ENCODE results near the gene HBA2. TPM values are rescaled to one million over a fixed set of nuclear protein-coding genes. Genes with fewer than 3 reads are reported as not detected.

HBA2 gene
- total RNA-seq, 1 experiment from 2014 or later = not detected

DNA sequence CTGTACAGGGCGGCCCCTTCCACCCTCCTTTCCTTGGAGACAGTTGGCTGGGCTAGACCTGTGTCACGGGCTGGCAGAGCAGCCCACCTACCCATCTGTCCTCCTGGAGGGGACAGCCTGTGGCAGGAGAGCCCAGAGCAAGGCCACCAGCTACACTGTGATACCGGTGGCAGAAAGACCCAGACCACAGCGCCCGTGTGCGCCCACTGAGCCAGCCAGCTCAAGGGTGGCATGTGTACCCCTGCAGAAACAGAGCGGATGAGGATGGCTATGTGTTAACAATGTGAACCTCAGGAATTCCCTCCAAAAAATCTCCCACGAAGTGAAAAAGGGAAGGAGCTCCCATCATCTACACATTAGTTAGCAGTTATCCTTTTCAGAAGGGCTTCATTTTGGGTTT is 14.7 kb downstream of the HBA2 start:
- no peak for TF ChIP-seq SIN3A (IDR thresholded peaks at IDR 0.05; ENCODE audit: borderline replicate concordance, insufficient read depth, low read depth, low read length)
- TF ChIP-seq, protein P1, sequence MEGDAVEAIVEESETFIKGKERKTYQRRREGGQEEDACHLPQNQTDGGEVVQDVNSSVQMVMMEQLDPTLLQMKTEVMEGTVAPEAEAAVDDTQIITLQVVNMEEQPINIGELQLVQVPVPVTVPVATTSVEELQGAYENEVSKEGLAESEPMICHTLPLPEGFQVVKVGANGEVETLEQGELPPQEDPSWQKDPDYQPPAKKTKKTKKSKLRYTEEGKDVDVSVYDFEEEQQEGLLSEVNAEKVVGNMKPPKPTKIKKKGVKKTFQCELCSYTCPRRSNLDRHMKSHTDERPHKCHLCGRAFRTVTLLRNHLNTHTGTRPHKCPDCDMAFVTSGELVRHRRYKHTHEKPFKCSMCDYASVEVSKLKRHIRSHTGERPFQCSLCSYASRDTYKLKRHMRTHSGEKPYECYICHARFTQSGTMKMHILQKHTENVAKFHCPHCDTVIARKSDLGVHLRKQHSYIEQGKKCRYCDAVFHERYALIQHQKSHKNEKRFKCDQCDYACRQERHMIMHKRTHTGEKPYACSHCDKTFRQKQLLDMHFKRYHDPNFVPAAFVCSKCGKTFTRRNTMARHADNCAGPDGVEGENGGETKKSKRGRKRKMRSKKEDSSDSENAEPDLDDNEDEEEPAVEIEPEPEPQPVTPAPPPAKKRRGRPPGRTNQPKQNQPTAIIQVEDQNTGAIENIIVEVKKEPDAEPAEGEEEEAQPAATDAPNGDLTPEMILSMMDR (IDR thresholded peaks at IDR 0.05) = no peak
- no peak for TF ChIP-seq TCF7L2 (IDR thresholded peaks at IDR 0.05; ENCODE audit: low read depth, low read length)
- TF ChIP-seq, protein P2, sequence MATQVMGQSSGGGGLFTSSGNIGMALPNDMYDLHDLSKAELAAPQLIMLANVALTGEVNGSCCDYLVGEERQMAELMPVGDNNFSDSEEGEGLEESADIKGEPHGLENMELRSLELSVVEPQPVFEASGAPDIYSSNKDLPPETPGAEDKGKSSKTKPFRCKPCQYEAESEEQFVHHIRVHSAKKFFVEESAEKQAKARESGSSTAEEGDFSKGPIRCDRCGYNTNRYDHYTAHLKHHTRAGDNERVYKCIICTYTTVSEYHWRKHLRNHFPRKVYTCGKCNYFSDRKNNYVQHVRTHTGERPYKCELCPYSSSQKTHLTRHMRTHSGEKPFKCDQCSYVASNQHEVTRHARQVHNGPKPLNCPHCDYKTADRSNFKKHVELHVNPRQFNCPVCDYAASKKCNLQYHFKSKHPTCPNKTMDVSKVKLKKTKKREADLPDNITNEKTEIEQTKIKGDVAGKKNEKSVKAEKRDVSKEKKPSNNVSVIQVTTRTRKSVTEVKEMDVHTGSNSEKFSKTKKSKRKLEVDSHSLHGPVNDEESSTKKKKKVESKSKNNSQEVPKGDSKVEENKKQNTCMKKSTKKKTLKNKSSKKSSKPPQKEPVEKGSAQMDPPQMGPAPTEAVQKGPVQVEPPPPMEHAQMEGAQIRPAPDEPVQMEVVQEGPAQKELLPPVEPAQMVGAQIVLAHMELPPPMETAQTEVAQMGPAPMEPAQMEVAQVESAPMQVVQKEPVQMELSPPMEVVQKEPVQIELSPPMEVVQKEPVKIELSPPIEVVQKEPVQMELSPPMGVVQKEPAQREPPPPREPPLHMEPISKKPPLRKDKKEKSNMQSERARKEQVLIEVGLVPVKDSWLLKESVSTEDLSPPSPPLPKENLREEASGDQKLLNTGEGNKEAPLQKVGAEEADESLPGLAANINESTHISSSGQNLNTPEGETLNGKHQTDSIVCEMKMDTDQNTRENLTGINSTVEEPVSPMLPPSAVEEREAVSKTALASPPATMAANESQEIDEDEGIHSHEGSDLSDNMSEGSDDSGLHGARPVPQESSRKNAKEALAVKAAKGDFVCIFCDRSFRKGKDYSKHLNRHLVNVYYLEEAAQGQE (IDR thresholded peaks at IDR 0.05; ENCODE audit: insufficient read depth in 1 of 2, low read depth in 2 of 2, low read length in 1 of 2) = no peak
- TF ChIP-seq POLR2AphosphoS5 (IDR thresholded peaks at IDR 0.05; ENCODE audit: low read depth, low read length) = no peak
- CTCF ChIA-PET = no interaction called here
- POLR2A ChIA-PET = no interaction called here
- Histone ChIP-seq H3K27me3 (ENCODE audit: control insufficient read depth, insufficient read depth, low read length) (no peaks in the 10 kb centered on the region), H3K9me3 (ENCODE audit: control insufficient read depth, insufficient read depth, low read depth, low read length) (no peaks in the 10 kb centered on the region), H3K4me1 (ENCODE audit: control insufficient read depth, insufficient read depth, low read length) (no peaks in the 10 kb centered on the region), H3K4me3 (ENCODE audit: low read depth in 2 of 2, low read length in 2 of 2) (no peak overlapping the region), H3K36me3 (ENCODE audit: control insufficient read depth, insufficient read depth, low read length) (peaks cover 14% of the 10 kb centered on the region), H3K27ac (ENCODE audit: low read length) (no peak overlapping the region)
- ATAC-seq (no peak), DNase-seq (ENCODE audit: low read depth, low spot score) (no peak)
- in situ Hi-C loops (cut with HindIII; ENCODE audit: low pct_unique_long_range_greater_than_20kb, low sequenced_read_pairs) = no loop called here
- BruUV-seq (replicated peaks) = no TSS peak
- intact Hi-C loops (cut with micrococcal nuclease; ENCODE audit: unreplicated experiment) = no loop called here

DNA sequence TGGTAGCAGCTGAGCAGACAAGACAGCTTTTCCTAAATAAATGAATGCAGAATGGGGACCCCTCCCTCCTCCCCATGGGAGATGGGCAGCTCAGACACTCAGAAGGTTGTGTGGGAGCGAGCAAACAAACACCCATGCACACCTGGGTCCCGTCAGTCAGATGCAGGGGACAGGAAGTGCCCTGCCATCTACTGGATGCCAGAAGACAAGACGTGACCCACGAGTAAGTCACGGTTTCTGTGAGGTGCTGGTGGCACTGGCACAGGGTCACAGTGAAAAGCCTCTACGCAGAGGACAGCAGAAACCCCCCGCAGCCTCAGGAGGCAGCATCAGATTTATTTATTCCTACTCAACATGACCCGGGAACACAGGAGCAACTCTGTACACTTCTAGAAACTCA is 16.0 kb downstream of the HBA2 start:
- ChIA-PET POLR2A (no interaction called here), CTCF (no interaction called here)
- Histone ChIP-seq H3K36me3 (ENCODE audit: control insufficient read depth, insufficient read depth, low read length) (peaks cover 16% of the 10 kb centered on the region), H3K27me3 (ENCODE audit: control insufficient read depth, insufficient read depth, low read length) (no peaks in the 10 kb centered on the region), H3K27ac (ENCODE audit: low read length) (no peak overlapping the region), H3K9me3 (ENCODE audit: control insufficient read depth, insufficient read depth, low read depth, low read length) (no peaks in the 10 kb centered on the region), H3K4me3 (ENCODE audit: low read depth in 2 of 2, low read length in 2 of 2) (no peak overlapping the region), H3K4me1 (ENCODE audit: control insufficient read depth, insufficient read depth, low read length) (no peaks in the 10 kb centered on the region)
- in situ Hi-C loops (cut with HindIII; ENCODE audit: low pct_unique_long_range_greater_than_20kb, low sequenced_read_pairs) = no loop called here
- no TSS peak for BruUV-seq (replicated peaks)
- intact Hi-C loops (cut with micrococcal nuclease; ENCODE audit: unreplicated experiment) = no loop called here
- peak; percentile 67; the same call in 1 of the 2 replicates for ATAC-seq
- no peak for DNase-seq (ENCODE audit: low read depth, low spot score)
- TF ChIP-seq, protein P2 (IDR thresholded peaks at IDR 0.05; ENCODE audit: insufficient read depth in 1 of 2, low read depth in 2 of 2, low read length in 1 of 2) = no peak
- TF ChIP-seq, protein P1 (IDR thresholded peaks at IDR 0.05) = no peak
- no peak for TF ChIP-seq SIN3A (IDR thresholded peaks at IDR 0.05; ENCODE audit: borderline replicate concordance, insufficient read depth, low read depth, low read length)
- TF ChIP-seq TCF7L2 (IDR thresholded peaks at IDR 0.05; ENCODE audit: low read depth, low read length) = no peak
- no peak for TF ChIP-seq POLR2AphosphoS5 (IDR thresholded peaks at IDR 0.05; ENCODE audit: low read depth, low read length)
